Daoy (cell line): ENCODE measurements around the gene ALOX5. TPM values are rescaled to one million over a fixed set of nuclear protein-coding genes. Genes with fewer than 3 reads are reported as not detected.
A peak's percentile ranks its signal among the peaks of the same experiment; 100 is the strongest.
"Not testable (repeated sequence)": the region's sequence is repeated elsewhere in the genome, so short reads cannot be mapped to it uniquely, and the experiment has no call there.

Experiments used
- DNase-seq: peaks from one replicate; pipeline ENCODE4 v3.0.0-alpha.2; 2015; ENCODE audit warnings: low read depth
- total RNA-seq: library from RNA; depleted of rRNA; stranded (reverse); fragments of >200 nt; shearing (Covaris generic); gene quantifications from 2 replicates; pipeline ENCODE4 v1.2.3, GENCODE V29; 2014

The ALOX5 gene
- total RNA-seq, 1 experiment from 2014 or later, result 0.06 TPM

- no peak for DNase-seq
Observed at GRCh38 chr10:45404770-45405120, 30.7 kb downstream of the ALOX5 start.

DNA sequence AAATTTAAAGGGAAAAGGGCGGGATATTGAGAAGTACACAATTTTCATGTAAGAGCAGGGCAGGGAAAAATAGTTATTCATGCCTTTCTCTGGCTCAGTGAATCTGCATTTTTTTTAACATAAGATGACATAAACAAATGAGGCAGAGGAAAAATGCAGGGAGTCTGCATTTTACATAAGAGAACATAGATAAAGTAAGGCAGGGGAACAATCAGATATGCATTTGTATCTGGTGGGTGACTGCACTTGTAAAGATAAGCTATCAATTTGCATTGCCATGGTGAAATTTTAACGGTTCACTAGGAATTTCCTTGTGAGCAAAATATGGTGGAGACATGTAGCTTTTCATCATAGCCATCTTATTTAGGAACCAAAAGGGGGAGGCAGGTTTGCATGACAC, 33.5 kb downstream of the ALOX5 start:
- DNase-seq, result no peak

DNA sequence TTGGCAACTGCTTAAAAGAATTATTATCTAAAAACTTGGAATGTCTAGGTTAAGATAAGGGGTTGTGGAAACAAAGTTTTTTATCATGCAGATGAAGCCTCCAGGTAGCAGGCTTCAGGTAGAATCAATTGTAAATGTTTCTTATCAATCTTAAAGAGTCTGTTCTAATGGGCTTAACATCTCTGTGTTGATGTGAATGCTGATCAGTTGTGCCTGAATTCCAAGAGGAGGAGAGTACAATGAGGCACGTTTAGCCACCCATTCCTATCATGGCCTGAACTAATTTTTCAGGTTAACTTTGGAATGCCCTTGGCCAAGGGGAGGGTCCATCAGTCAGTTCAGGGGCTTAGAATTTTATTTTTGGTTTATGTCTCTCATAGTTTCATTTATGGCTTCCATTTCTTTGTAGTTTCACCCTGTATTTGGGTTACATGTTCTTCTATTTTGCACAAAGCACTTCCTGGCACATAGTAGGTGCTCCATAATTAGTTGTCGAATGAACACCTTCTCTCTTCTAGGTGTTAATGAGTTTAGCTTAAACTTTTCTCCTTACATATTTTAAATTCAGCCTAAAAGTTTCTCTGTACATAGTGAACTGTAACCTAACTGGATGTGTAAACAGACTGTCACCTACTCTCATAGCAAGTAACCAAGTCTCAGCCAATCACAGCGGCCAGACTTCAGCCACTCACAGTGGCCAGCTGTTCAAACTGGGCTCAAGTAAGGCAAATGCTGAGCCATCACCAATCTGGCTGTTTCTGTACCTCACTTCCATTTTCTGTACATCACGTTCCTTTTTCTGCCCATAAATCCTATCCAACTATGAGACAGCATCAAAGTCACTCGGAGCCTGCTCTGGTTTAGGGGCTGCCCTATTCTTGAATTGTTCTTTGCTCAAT, 34.7 kb downstream of the ALOX5 start:
- DNase-seq, result no peak

- DNase-seq, result not testable (repeated sequence)
Observed at GRCh38 chr10:45409347-45409746, 35.3 kb downstream of the ALOX5 start.

GRCh38 chr10:45409782-45410181, 35.8 kb downstream of the ALOX5 start:
- DNase-seq, result no peak

- DNase-seq, result no peak
Observed at GRCh38 chr10:45410489-45410806, 36.4 kb downstream of the ALOX5 start.

DNA sequence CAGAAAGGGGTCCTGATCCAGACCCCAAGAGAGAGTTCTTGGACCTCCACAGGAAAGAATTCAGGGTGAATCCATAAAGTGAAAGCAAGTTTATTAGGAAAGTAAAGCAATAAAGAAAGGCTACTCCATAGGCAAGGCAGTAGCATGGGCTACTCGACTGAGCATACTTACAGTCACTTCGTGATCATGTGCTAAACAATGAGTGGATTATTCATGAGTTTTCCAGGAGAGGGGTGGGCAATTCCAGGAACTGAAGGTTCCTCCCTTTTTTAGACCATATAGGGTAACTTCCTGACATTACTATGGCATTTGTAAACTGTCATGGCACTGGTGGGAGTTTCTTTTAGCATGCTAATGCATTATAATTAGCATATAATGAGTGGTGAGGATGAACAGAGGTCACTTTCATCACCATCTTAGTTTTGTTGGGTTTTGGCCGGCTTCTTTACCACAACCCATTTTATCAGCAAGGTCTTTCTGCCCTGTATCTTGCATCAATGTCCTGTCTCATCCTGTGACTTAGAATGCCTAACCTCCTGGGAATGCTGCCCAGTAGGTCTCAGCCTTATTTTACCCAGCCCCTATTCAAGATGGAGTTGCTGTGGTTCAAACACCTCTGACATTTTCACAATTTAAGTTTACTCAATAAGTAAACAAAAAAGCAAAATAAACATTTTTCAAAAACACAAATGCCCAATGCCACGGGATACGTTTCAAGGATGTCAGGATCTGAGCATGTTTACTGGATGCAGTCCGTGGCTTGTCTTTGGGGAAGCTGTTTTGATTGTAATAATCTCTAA, 37.0 kb downstream of the ALOX5 start:
- no peak for DNase-seq

- DNase-seq, result no peak
Observed at GRCh38 chr10:45411607-45411940, 37.6 kb downstream of the ALOX5 start.

- not testable (repeated sequence) for DNase-seq
Observed at GRCh38 chr10:45415062-45415461, 41.0 kb downstream of the ALOX5 start.

- DNase-seq, result no peak
Observed at GRCh38 chr10:45416603-45417002, 42.6 kb downstream of the ALOX5 start.

- no peak for DNase-seq
Observed at GRCh38 chr10:45417746-45418145, 43.7 kb downstream of the ALOX5 start.

GRCh38 chr10:45418417-45418848, 44.4 kb downstream of the ALOX5 start:
- DNase-seq, result no peak

DNA sequence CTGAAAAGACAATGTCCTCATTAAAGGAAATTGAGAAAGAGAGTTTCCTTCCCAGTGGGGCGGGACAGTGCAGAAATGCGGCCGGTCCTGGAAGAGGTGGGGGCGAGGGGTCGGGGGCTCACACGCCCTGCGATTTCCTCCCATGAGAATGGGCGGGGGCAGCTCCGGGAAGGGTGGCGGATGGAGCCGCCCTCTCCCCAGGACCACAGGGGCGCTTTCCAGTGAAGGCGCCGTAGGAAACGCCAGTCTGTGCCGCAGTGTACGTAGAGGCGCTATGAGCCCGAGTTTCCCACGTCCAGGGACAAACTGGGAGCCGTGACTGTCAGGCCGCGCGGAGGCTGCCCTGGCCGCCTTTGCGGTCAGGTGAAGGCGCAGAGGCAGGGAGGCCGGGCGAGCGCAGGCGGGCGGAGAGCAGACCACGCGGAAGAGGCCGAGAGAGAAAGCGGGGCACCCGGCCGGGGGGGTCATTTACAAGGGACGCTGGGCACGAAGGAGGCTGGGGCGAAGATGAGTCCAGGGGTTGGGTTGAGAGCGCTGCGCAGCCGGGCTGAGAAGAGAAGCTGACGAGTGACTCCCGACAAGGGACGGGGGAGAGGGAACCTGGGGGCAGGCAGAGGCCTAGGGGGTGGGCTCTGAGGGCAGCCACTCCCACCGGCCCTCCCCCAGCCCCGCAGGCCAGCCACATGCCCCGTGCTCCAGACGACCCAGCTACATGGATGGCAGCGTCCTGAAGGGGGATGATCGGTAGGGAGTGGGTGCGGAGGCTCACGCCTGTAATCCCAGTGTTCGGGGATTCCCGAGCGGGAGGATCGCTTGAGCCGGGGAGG, 45.0 kb downstream of the ALOX5 start:
- peak; percentile 21 for DNase-seq

DNA sequence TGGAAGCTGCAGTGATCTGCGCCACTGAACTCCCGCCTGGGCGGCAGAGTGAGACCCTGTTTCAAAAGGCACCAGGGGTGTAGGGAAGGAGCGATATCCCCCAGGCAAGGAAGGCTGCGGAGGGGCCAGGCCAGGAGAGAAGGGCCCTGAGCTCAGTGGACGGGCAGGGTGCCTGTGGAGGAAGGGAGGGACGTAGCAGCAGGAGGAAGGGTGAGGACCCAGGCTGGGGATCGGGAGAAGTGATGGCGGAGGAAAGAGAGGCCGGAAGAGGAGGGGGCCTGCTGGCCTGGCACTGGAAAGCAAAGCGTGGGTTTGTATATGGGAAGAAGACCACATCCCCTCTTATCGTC, 45.6 kb downstream of the ALOX5 start:
- DNase-seq, result no peak

GRCh38 chr10:45420453-45421192, 46.6 kb downstream of the ALOX5 start:
- DNase-seq, result peak; percentile 78

- no peak for DNase-seq
Observed at GRCh38 chr10:45421221-45422097, 47.4 kb downstream of the ALOX5 start.

GRCh38 chr10:45422207-45422865, 48.3 kb downstream of the ALOX5 start:
- no peak for DNase-seq

DNA sequence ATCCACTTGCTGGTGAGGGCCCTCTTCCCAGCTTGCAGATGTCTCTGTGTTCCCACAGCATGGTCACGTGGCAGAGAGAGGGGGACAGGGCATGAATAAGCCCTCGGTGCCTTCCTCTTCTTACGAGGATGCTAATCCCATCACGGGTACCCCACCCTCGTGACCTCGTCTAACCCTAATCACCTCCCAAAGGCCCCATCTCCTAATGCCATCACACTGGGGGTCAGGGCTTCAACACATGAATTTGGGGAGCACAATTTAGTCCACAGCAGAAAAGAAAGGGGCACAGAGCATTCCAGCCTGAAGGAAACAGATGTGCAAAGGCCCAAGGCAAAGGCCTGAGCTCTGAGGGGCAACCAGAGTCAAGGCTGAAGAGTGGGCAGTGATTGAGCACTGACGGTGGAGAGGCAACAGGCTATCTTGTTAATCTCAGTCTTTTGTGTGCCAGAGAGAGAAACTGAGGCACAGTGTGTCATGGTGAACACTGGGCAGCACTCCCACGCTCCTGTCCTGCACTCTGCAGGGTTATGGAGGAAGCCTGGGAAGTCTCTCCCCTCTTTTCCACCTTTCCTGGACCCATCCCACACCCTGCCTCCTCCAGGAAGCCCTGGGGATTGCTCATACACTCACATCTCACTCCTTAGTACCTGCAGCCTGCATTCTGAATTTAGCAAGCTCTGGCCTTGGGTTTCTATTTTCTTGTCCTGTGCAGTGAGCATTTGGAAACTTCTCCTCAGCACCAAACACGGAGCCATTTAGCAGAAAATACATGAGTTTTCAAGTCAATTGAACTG, 49.0 kb downstream of the ALOX5 start:
- no peak for DNase-seq

- DNase-seq, result no peak
Observed at GRCh38 chr10:45423976-45424499, 50.0 kb downstream of the ALOX5 start.
